H1 (cell line): ENCODE results near the gene RHO. TPM values are rescaled to one million over a fixed set of nuclear protein-coding genes. Genes with fewer than 3 reads are reported as not detected.

Source experiments
- BCL11A ChIP-seq, 2 experiments: IDR thresholded peaks; one replicate each; pipeline ENCODE4 v1.6.1; 2011; ENCODE audit warnings: low read depth in 2 of 2, low read length in 2 of 2, mild to moderate bottlenecking in 2 of 2
- RAD21 ChIP-seq, 2 experiments: IDR thresholded peaks in 1 of 2; conservative IDR thresholded peaks in 1 of 2; 2 replicates each; pipeline ENCODE4 v1.6.1; 2011; ENCODE audit warnings: low read depth in 2 of 2, low read length in 2 of 2, improper control_type of control experiment in 1 of 2, inconsistent platforms in 1 of 2, mild to moderate bottlenecking in 1 of 2, moderate library complexity in 1 of 2
- SRF ChIP-seq: IDR thresholded peaks from 2 replicates; pipeline ENCODE4 v1.6.1; 2011; ENCODE audit warnings: mild to moderate bottlenecking, low read depth, low read length, moderate library complexity
- TAF1 ChIP-seq: IDR thresholded peaks from 2 replicates; pipeline ENCODE4 v1.6.1; 2011; ENCODE audit warnings: mild to moderate bottlenecking, low read depth, low read length
- polyA plus RNA-seq, 7 experiments: library from polyadenylated mRNA; depleted of rRNA in 3 of 7; stranded (reverse) in 5 of 7; unstranded in 2 of 7; fragments of >200 nt in 5 of 7; fragments of 200-250 nt in 2 of 7; gene quantifications; 1 replicate in 5 of 7; 2 replicates in 1 of 7; 4 replicates in 1 of 7; pipeline versions ENCODE4 v1.2.1 to v1.2.3, GENCODE V29; 2011 to 2013; ENCODE audit warnings: missing spikeins in 2 of 7, mixed read lengths in 2 of 7
- total RNA-seq: library from RNA; stranded (reverse); fragmentation: NEBNext Ultra II Directional; extraction: Animal tissue kit (Norgen Biotek cat#: 25700); gene quantifications from 2 replicates; pipeline ENCODE4 v1.2.1, GENCODE V29; 2021
- TF ChIP-seq, protein P1 (sequence below): fragments of 300-600 bp; sonication (generic); IDR thresholded peaks from 2 replicates; pipeline ENCODE4 v1.7.1; 2012; ENCODE audit warnings: low read length, moderate library complexity, mild to moderate bottlenecking, inconsistent platforms; ENCODE audit not compliant: insufficient replicate concordance

The RHO gene
- total and polyA plus RNA-seq, 2 of the 8 experiments (the other 6 are each of a cell fraction or from before 2014, with no cell fraction given) = not detected

GRCh38 chr3:129524081-129524480 is 4.4 kb upstream of the RHO start (continued):
- TF ChIP-seq, protein P1, sequence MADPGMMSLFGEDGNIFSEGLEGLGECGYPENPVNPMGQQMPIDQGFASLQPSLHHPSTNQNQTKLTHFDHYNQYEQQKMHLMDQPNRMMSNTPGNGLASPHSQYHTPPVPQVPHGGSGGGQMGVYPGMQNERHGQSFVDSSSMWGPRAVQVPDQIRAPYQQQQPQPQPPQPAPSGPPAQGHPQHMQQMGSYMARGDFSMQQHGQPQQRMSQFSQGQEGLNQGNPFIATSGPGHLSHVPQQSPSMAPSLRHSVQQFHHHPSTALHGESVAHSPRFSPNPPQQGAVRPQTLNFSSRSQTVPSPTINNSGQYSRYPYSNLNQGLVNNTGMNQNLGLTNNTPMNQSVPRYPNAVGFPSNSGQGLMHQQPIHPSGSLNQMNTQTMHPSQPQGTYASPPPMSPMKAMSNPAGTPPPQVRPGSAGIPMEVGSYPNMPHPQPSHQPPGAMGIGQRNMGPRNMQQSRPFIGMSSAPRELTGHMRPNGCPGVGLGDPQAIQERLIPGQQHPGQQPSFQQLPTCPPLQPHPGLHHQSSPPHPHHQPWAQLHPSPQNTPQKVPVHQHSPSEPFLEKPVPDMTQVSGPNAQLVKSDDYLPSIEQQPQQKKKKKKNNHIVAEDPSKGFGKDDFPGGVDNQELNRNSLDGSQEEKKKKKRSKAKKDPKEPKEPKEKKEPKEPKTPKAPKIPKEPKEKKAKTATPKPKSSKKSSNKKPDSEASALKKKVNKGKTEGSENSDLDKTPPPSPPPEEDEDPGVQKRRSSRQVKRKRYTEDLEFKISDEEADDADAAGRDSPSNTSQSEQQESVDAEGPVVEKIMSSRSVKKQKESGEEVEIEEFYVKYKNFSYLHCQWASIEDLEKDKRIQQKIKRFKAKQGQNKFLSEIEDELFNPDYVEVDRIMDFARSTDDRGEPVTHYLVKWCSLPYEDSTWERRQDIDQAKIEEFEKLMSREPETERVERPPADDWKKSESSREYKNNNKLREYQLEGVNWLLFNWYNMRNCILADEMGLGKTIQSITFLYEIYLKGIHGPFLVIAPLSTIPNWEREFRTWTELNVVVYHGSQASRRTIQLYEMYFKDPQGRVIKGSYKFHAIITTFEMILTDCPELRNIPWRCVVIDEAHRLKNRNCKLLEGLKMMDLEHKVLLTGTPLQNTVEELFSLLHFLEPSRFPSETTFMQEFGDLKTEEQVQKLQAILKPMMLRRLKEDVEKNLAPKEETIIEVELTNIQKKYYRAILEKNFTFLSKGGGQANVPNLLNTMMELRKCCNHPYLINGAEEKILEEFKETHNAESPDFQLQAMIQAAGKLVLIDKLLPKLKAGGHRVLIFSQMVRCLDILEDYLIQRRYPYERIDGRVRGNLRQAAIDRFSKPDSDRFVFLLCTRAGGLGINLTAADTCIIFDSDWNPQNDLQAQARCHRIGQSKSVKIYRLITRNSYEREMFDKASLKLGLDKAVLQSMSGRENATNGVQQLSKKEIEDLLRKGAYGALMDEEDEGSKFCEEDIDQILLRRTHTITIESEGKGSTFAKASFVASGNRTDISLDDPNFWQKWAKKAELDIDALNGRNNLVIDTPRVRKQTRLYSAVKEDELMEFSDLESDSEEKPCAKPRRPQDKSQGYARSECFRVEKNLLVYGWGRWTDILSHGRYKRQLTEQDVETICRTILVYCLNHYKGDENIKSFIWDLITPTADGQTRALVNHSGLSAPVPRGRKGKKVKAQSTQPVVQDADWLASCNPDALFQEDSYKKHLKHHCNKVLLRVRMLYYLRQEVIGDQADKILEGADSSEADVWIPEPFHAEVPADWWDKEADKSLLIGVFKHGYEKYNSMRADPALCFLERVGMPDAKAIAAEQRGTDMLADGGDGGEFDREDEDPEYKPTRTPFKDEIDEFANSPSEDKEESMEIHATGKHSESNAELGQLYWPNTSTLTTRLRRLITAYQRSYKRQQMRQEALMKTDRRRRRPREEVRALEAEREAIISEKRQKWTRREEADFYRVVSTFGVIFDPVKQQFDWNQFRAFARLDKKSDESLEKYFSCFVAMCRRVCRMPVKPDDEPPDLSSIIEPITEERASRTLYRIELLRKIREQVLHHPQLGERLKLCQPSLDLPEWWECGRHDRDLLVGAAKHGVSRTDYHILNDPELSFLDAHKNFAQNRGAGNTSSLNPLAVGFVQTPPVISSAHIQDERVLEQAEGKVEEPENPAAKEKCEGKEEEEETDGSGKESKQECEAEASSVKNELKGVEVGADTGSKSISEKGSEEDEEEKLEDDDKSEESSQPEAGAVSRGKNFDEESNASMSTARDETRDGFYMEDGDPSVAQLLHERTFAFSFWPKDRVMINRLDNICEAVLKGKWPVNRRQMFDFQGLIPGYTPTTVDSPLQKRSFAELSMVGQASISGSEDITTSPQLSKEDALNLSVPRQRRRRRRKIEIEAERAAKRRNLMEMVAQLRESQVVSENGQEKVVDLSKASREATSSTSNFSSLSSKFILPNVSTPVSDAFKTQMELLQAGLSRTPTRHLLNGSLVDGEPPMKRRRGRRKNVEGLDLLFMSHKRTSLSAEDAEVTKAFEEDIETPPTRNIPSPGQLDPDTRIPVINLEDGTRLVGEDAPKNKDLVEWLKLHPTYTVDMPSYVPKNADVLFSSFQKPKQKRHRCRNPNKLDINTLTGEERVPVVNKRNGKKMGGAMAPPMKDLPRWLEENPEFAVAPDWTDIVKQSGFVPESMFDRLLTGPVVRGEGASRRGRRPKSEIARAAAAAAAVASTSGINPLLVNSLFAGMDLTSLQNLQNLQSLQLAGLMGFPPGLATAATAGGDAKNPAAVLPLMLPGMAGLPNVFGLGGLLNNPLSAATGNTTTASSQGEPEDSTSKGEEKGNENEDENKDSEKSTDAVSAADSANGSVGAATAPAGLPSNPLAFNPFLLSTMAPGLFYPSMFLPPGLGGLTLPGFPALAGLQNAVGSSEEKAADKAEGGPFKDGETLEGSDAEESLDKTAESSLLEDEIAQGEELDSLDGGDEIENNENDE = no peak
- TF ChIP-seq RAD21 (IDR thresholded peaks at IDR 0.05 in 1 of 2, conservative IDR thresholded peaks at IDR 0.05 in 1 of 2; ENCODE audit: low read depth in 2 of 2, low read length in 2 of 2) (no peak), TAF1 (no peak), SRF (no peak), BCL11A (IDR thresholded peaks at IDR 0.05; ENCODE audit: low read depth in 2 of 2, low read length in 2 of 2) (no peak)
